Left cardiac atrium (tissue), 4 donors: ENCODE data around the gene SUCLA2. TPM values are rescaled to one million over a fixed set of nuclear protein-coding genes. Genes with fewer than 3 reads are reported as not detected.

Experiments
- ATAC-seq, 2 donors: fragments of 200-7000 bp; cut with Tn5 transposase; one replicate each; pipeline ENCODE4 v1.9.1; 2020; ENCODE audit warnings: mild to moderate bottlenecking in 2 of 2, moderate library complexity in 2 of 2
- DNase-seq: peaks from one replicate; pipeline ENCODE4 v3.0.0-alpha.2; 2020
- intact Hi-C, 2 donors: fragments of 100-400 bp; cut with DNase I; formaldehyde crosslinking; loops; one replicate each; pipeline versions ENCODE4 v1.14.1 to v1.15.1; 2022 to 2023
- total RNA-seq, 2 donors: library from RNA; stranded (reverse); fragmentation: NEBNext Ultra II Directional; extraction: Animal tissue kit (Norgen Biotek cat#: 25700); gene quantifications; one replicate each; pipeline ENCODE4 v1.2.1, GENCODE V29; 2021
- donor health status: DM: no; HTN: yes; CAD: no.
- donor health status: DM: no; HTN: yes; CAD: no; lungs with severe emphysema.
- donor health status: DM: yes; HTN: yes; CAD: no.
- donor health status: Dilated cardiomyopathy.

Gene SUCLA2
- total RNA-seq, 2 donors from 2014 or later = 86.1 to 100 TPM

- intact Hi-C loops = no loop called here
- ATAC-seq (no peak), DNase-seq (no peak)
Measured at GRCh38 chr13:47929156-47929555, 71.9 kb downstream of the SUCLA2 start.

DNA sequence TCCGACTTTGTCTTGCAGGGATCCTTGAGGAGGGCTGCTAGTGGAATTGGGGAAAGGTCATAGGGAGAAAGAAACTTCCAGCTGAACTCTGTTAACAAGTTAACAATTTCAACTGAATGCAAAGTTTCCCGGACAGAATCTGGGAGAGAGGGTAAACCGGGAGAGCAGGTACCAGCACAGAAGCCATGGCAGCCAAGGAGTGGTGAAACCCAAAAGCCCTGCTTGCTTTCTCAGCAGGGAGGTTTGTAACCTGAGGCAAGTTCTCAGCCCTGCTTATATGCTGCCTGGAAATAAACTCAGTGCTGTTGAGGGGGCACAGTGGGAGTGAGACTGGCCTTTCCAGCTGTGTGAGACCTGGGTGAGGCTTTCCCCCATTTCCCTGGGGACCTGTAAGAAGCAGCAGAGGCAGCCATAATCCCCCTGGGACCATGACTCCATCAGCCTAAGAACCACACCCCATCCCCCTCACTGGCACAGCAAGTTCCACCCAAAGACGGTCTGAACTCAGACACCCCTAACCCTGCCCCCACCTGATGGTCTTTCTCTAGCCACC, 84.0 kb downstream of the SUCLA2 start:
- intact Hi-C loops = no loop called here
- ATAC-seq (no peak), DNase-seq (no peak)

GRCh38 chr13:47908197-47908902, 92.7 kb downstream of the SUCLA2 start:
- ATAC-seq (no peak), DNase-seq (no peak)
- intact Hi-C loops = no loop called here

DNA sequence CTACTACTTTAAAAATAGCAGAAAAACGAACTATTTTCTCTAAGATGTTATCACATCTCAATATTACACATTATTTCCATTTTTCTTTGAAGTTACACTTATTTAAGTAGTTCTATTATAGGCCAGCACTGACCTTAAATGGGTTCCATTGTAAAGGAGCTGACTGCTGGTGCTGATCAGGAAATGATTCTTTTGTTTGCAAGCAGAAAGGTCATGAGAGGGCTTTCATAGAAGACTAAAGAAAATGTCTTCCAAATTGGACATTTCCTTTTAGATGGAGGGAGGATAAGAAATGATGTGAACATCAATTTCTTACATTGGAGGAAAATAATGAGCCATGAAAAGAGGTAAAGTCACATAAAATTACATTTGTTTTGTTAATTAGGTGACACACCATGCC, 96.2 kb downstream of the SUCLA2 start:
- ATAC-seq (no peak), DNase-seq (no peak)
- intact Hi-C loops = no loop called here

DNA sequence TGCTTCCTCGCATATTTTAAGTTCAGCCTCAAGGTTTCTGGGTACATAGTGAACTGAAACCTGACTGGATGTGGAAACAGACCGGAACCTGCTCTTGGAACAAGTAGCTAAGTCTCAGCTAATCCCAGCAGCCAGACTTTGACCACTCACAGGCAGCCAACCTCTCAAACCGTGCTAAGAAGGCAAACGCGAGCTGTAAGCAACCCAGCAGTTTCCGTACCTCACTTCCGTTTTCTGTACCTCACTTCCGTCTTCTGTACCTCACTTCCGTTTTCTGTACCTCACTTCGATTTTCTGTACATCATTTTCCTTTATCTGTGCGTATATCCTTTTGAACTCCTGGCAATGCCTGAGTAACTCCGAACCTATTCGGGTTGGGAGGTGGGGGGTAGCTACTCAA, 96.8 kb downstream of the SUCLA2 start:
- ATAC-seq (no peak), DNase-seq (no peak)
- intact Hi-C loops = no loop called here

DNA sequence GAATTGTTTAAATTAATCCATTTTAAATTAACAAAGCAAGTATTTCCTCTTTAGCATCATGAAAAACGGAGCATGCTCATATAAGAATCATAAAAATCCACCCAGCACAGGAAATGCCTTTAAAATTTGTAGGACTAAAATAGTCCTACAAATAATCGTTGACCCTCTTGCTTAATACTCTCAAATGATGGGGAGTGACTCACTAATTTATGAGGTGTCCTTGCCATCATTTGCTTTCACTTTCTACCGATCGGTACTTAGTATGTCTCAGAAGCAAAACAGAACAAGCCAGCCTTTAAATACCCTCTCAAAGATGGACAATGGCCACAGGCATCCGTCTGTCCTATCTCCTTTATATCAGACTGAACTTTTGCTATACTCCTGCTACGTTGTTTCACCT, 97.2 kb downstream of the SUCLA2 start:
- ATAC-seq = no peak
- intact Hi-C loops = no loop called here
- no peak for DNase-seq

- intact Hi-C loops = no loop called here
- no peak for DNase-seq
Measured at GRCh38 chr13:47901441-47901840, 99.6 kb downstream of the SUCLA2 start.

GRCh38 chr13:47898080-47898479, 103.0 kb downstream of the SUCLA2 start:
- DNase-seq (no peak), ATAC-seq (no peak)
- intact Hi-C loops = no loop called here

More at GRCh38 chr13:47901441-47901840, 99.6 kb downstream of the SUCLA2 start:
- no peak for ATAC-seq

DNA sequence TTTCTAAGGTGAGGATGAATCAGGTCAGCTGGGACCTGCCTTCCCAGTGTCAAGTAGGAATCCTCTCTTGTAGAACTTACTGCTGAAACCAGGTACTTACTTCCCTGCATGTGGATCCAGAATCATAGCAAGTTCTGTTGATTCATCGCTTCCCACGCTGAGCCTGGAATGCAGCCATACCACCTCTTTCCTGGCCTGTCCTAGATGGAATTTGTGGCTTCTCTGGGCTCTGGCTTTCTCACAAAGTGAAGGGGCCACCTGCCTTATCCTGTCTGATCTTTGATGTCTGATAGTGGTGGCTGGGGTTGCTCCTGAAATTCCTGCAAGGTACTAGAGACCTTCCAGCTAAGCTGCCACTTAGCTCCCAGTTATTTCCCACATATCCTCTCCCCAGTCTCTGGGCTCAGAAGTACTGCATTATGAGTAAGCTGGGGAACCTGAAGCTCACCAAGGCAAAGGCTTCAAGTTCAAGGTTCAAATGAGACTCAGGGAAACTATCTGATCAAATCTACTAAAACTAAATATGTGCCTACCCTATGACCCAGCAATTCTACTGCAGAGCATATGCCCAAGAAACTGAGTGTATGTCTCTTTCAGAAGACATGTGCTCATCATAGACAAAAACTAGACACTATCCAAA, 103.5 kb downstream of the SUCLA2 start:
- no peak for ATAC-seq
- DNase-seq = no peak
- intact Hi-C loops = no loop called here

- ATAC-seq (no peak), DNase-seq (no peak)
- intact Hi-C loops = no loop called here
Measured at GRCh38 chr13:47896546-47896945, 104.5 kb downstream of the SUCLA2 start.

DNA sequence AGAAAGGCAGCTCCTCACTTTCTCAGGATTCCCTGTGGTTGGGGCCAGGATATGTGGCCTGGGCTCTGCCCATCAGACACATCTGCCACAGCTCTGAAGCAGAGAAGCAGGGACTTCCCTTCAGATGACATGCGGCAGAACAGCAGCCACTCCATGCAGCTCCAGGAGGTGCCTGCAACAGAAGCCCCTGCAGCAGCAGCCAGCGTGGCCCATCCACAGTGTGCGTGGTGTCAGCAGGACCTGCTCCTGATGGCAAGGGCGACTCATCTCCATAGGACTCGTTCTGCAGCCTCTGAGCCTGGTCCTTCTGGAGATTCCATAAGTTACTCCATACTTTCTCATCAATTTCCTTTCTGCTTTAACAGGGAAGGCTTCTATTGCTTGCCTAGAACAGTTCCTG, 105.0 kb downstream of the SUCLA2 start:
- ATAC-seq (no peak), DNase-seq (no peak)
- intact Hi-C loops = no loop called here

DNA sequence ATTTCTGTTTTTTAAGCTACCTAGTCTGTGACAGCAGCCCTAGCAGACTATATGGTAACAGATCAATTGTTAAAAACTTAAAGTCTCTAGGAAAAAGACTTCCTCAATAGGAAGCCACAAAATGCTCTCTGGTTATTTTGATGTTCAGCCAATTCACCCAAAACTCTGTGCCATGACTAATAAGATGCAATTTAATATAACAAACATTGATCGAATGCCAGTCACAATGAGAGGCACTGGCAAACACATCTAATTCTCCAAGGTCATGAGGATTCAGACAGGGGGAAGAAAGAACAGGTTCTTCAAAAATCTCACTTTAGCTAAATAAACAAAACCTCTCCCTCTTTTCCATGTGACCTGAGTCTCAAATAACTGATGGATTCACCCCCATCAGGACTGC, 107.5 kb downstream of the SUCLA2 start:
- DNase-seq (no peak), ATAC-seq (no peak)
- intact Hi-C loops = no loop called here

Other genes with a start within 250 kb of the SUCLA2 start
- 10 to 100 TPM in 1 of 2 donors, 1 to 10 TPM in 1; 9.4 to 10.5 TPM for gene NUDT15, start 36.5 kb upstream of the SUCLA2 start, total RNA-seq
- gene MED4, start 93.8 kb upstream of the SUCLA2 start, total RNA-seq = 10 to 100 TPM; 41.3 to 47.4 TPM
- gene ITM2B, start 231.9 kb upstream of the SUCLA2 start, total RNA-seq = 100 to 1,000 TPM; 537 to 557 TPM